8988T (cell line): ENCODE measurements around the gene TRAPPC4.
A peak's percentile ranks its signal among the peaks of the same experiment; 100 is the strongest.
"Not testable (repeated sequence)": the region's sequence is repeated elsewhere in the genome, so short reads cannot be mapped to it uniquely, and the experiment has no call there.

Experiments
- DNase-seq: peaks from one replicate; pipeline ENCODE4 v3.0.0; 2011

The TRAPPC4 gene

DNA sequence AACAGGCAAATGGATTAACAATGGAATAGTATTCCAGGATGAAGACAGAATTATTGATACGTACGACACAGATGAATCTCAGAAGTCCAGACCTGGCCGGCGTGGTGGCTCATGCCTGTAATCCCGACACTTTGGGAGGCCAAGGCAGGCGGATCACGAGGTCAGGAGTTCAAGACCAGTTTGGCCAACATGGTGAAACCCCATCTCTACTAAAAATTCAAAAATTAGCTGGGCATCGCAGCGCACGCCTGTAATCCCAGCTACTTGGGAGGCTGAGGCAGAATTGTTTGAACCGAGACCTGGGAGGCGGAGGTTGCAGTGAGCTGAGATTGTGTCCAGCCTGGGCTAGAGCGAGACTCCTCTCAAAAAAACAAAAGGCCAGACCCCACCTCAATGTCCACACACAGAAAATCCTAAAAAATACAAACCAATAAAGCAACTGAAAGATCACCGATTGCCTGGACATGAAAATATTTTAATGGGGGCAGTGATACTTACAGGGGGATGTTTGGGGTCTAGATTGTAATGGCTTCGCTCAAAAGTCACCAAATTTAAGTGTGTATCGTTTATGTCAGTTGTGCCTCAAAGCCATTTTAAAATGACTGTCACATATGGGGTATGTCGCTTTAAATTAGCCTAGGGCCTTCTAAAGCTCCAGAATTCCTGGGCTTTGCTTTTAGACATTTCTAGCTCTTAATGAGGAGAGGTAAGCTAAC lies 4.2 kb upstream of the TRAPPC4 start:
- DNase-seq = no peak

- no peak for DNase-seq
Observed at GRCh38 chr11:119015054-119015611, 3.4 kb upstream of the TRAPPC4 start.

GRCh38 chr11:119016216-119017009 lies 2.2 kb upstream of the TRAPPC4 start:
- DNase-seq = no peak

DNA sequence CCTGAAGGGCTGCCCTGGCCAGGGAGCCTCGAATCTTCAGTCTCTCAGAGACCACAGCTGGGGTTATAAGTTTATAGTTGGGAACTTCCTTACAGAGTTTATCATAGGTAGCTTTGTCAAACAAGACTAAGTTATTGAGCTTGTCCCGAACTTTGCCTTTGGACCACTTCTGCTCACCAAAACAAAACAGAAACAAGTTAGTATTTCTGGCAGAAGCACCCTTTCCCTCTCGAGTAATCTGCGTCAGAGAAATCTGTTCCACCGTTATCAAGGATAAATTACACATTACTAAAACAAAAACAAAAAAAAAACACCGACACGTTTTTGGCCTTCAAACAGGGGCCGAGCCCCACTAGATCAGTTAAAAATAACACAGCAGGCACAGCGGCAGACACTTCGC lies 1.2 kb upstream of the TRAPPC4 start:
- DNase-seq = not testable (repeated sequence)

DNA sequence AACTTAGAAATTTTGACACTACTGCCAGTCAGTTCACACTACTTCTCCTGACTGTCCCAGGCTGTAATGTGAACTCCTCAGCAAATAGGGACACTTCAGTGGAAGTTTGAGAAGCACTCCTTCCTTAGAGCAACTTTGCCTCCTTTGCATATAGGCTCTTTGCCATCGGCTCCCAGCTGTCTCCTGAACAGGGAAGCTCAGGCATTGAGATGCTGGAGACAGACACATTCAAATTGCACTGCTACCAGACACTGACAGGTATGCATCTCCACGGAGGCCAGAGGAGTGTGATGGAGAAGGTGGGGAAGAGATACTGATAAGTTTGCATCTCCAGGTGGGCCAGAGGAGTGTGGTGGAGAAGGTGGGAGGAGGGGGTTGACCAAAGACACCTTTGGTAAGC lies 1.4 kb downstream of the TRAPPC4 start:
- DNase-seq = no peak

DNA sequence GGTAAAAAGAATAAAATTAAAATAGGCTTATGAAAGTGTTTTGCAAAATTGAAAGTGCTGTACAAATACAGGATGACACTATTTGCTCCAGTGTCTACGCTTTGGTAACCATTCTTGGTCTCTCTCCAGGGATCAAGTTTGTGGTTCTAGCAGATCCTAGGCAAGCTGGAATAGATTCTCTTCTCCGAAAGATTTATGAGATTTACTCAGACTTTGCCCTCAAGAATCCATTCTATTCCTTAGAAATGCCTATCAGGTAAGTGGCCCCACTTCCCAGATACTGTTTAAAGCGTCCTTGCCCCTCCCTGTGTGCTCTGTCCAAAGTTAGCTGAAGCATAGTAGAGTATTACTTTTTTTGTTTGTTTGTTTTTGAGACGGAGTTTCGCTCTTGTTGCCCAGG lies 3.1 kb downstream of the TRAPPC4 start:
- DNase-seq = no peak

DNA sequence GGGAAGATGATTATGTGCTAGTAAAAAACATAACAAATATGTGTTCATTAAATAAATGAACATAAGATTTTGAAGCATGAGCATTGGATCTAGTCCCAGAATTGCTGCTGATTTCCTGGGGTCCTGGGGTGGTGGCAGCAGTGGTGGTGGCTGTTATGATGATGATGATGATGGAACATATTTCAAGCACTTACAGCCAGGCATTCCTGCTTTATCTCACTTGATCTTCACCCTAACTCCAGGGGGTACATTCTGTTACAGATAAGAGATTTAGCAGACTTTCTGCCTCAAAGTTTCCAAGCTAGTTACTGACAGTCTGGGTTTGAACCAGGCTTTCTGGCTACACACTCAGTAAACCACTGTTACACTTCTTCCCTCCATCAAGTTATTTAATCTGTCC lies 5.2 kb downstream of the TRAPPC4 start:
- peak; percentile 14 for DNase-seq

GRCh38 chr11:119024430-119025098 lies 6.0 kb downstream of the TRAPPC4 start:
- DNase-seq = peak; percentile 13

DNA sequence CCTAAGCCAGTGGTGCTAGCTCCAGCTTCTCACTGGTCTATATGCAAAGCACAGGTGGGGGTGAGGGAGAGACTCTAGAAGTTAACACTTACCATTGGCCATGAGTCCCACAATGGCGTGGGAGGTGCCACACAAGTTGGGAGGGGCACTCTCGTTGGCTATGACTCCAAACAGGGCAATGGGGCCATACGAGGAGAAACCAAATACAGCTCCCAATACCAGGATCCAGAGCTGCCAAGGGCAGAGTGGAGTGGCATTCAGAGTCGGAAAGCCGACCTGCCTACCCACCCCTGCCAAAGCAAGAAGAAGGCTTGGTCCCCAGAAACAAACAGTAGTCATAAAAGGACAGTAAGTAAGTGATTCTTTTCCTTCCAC lies 6.5 kb downstream of the TRAPPC4 start:
- peak; percentile 15 for DNase-seq

GRCh38 chr11:119025541-119025940 lies 7.0 kb downstream of the TRAPPC4 start:
- DNase-seq = peak; percentile 15

- DNase-seq = peak; percentile 13
Observed at GRCh38 chr11:119025978-119026766, 7.6 kb downstream of the TRAPPC4 start.

- peak; percentile 11 for DNase-seq
Observed at GRCh38 chr11:119026970-119027369, 8.4 kb downstream of the TRAPPC4 start.

DNA sequence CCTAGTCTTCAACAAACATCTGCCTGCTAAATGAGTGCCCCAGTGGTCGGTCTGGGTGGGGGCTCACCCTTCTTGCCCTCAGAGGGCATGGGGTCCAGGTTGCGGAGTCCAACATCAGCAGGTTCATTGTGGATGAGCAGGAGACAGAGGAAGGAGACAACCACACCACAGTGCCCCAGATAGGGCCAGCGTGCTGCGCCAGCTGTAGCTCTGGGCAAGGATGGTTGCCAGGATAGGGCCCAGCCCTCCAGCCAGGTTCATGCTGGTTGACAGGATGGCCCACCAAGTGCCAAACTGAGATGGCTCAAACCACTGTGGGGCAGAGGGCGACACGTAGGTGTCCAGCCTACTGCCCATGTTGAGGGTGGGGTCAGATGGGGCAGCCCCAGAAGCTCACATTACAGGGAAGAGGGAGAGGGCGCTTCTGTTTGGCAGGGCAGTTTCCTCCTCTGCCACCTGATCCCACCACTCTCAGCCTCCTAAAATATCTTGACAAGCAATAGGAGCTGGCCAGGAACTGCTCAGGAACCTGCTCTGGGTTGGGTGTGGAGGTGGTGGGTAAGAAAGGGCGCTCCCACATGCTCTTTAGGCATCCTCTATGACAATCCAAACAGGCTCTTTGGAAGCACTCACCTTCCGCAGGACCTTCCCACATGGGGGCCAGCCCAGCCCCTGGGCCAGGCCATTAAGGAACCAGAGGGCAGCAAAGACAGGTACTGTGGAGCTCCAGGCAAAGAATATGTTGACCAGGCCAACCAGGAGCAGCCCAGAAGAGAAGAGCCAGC lies 9.2 kb downstream of the TRAPPC4 start:
- DNase-seq = peak; percentile 7

GRCh38 chr11:119028346-119029068 lies 9.9 kb downstream of the TRAPPC4 start:
- DNase-seq = peak; percentile 8

DNA sequence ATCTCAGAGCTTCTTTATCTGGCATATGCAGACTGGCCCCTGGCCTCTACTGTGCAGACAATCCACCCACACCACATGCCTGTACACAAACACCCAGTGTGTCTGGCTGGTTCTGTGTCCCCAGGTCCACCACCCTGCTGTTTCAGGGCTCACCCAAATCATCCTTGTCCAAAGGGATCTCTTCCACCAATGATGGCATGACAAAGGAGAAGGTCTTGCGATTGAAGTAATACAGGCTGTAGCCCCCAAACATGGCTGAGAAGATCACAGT lies 10.4 kb downstream of the TRAPPC4 start:
- DNase-seq = peak; percentile 5

DNA sequence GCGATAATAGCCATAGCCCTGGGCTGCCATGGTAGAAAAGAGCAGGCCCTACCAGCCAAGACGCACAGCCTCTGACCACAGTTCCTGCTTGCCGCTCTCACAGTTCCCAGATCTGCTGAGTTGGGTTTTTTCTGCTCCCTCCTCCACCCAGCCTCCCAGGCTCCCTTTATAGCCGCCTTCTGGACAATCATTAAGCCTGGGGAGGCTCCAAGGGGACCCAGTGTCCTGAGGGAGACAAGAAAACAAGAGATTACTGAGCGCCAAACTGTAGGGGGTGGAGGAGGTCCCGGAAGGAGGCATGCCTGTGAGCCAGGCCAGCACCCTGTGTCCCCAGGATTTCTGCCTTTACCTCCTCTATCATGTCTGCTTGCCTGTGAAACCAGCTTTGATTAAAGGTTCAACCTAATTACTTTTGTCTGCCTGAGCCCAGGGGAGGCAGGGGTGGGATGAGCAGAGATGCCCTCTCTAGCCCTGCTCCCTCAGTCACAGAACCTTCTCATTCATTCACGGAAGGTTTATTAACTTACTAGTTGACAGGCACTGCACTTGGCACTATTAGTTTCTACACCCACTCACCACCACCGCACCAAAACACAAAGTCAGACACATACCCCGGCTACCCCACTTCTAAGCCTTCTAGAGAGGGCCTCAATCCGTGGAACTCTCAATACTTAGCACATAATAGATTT lies 10.9 kb downstream of the TRAPPC4 start:
- peak; percentile 18 for DNase-seq

DNA sequence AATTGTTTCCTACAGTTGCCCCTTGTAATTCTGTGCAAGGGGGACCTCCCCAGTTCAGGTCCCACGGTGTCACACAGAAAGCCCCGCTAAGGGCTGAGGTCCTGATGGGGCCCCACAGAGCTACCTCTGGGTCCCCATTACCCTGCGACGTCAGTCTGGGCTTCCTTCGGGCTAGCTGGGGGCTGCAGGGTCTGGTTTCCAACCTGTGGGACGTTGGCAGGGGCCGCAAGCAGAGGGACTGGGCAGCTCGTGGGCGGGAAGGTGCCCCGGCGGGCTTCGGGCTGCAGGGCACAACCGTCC lies 11.4 kb downstream of the TRAPPC4 start:
- no peak for DNase-seq

- peak; percentile 96 for DNase-seq
Observed at GRCh38 chr11:119030329-119031047, 11.9 kb downstream of the TRAPPC4 start, which contains the start of gene SLC37A4. TSS of gene SLC37A4 (minus strand) at chr11:119030877.

GRCh38 chr11:119031912-119032280 lies 13.3 kb downstream of the TRAPPC4 start:
- DNase-seq = no peak

GRCh38 chr11:119033421-119033820 lies 14.9 kb downstream of the TRAPPC4 start:
- DNase-seq = not testable (repeated sequence)
